SJSA1 (cell line): ENCODE measurements around the gene CRYGB. TPM values are rescaled to one million over a fixed set of nuclear protein-coding genes. Genes with fewer than 3 reads are reported as not detected.

Source experiments
- total RNA-seq: library from RNA; depleted of rRNA; stranded (reverse); fragments of >200 nt; shearing (Covaris generic); gene quantifications from 2 replicates; pipeline ENCODE4 v1.2.3, GENCODE V29; 2014; rRNA removed

CRYGB gene
- total RNA-seq, 1 experiment from 2014 or later, result not detected

Other genes with a start within 250 kb of the CRYGB start
- 2.0 and 5.8 TPM in 2 replicates for gene PLEKHM3, start 120.6 kb downstream of the CRYGB start, total RNA-seq
- not detected in 2 replicates for gene CRYGD, start 21.6 kb downstream of the CRYGB start, total RNA-seq
- not detected in 2 replicates for gene CRYGC, start 16.3 kb downstream of the CRYGB start, total RNA-seq
- gene CRYGA, start 17.4 kb upstream of the CRYGB start, total RNA-seq, result not detected in 2 replicates
- not detected in 2 replicates for gene C2orf80, start 43.9 kb upstream of the CRYGB start, total RNA-seq
- 79.7 and 86.4 TPM in 2 replicates for gene IDH1, start 108.9 kb upstream of the CRYGB start, total RNA-seq
- 17.9 and 27.3 TPM in 2 replicates for gene PIKFYVE, start 120.1 kb upstream of the CRYGB start, total RNA-seq